Loucy (cell line): ENCODE results near the gene TRIM33.

Experiments used
- H2AFZ ChIP-seq: fragments of 200-600 bp; sonication (generic); 2 replicates; pipeline ENCODE4 v1.6.0; 2016; ENCODE audit warnings: antibody characterized with exemption, mild to moderate bottlenecking, low read length, moderate library complexity
- H3F3A ChIP-seq: fragments of 200-600 bp; 2 replicates; pipeline ENCODE4 v1.6.0; 2016; ENCODE audit warnings: antibody characterized with exemption, low read depth, mild to moderate bottlenecking
- H3K27me3 ChIP-seq: fragments of 200-600 bp; sonication (generic); 2 replicates; pipeline ENCODE4 v1.6.1; 2014; ENCODE audit warnings: low read length, mild to moderate bottlenecking; ENCODE audit not compliant: insufficient read depth, poor library complexity, severe bottlenecking
- H3K36me3 ChIP-seq: fragments of 200-600 bp; sonication (generic); 2 replicates; pipeline ENCODE4 v1.6.1; 2016; ENCODE audit warnings: low read length; ENCODE audit not compliant: insufficient read depth
- H3K4me1 ChIP-seq: fragments of 200-600 bp; sonication (generic); 2 replicates; pipeline ENCODE4 v1.5.1; 2014; ENCODE audit warnings: low read length, mild to moderate bottlenecking; ENCODE audit not compliant: insufficient read depth, poor library complexity, severe bottlenecking
- H3K4me2 ChIP-seq: fragments of 200-600 bp; sonication (generic); 2 replicates; pipeline ENCODE4 v1.6.0; 2014; ENCODE audit warnings: antibody characterized with exemption, low read length, low read depth, mild to moderate bottlenecking; ENCODE audit not compliant: poor library complexity, severe bottlenecking
- H3K4me3 ChIP-seq: fragments of 200-600 bp; sonication (generic); 2 replicates; pipeline ENCODE4 v1.5.1; 2014; ENCODE audit warnings: low read length, mild to moderate bottlenecking, mixed read lengths; ENCODE audit not compliant: poor library complexity, severe bottlenecking
- H3K79me2 ChIP-seq: fragments of 200-600 bp; sonication (generic); 2 replicates; pipeline ENCODE4 v1.6.1; 2014; ENCODE audit warnings: low read length; ENCODE audit not compliant: insufficient read depth
- H3K9ac ChIP-seq: fragments of 200-600 bp; sonication (generic); 2 replicates; pipeline ENCODE4 v1.6.0; 2014; ENCODE audit warnings: mild to moderate bottlenecking, low read depth, low read length, moderate library complexity; ENCODE audit not compliant: poor library complexity, severe bottlenecking
- H3K9me2 ChIP-seq: fragments of 200-600 bp; sonication (generic); replicated peaks from 2 replicates; pipeline ENCODE4 v1.6.1; 2016; ENCODE audit warnings: low read depth, low read length, mixed read lengths
- H3K9me3 ChIP-seq: fragments of 200-600 bp; sonication (generic); 2 replicates; pipeline ENCODE4 v1.6.1; 2014; ENCODE audit warnings: mild to moderate bottlenecking, antibody characterized with exemption, low read length, low read depth; ENCODE audit not compliant: insufficient read depth
- H4K20me1 ChIP-seq: fragments of 200-600 bp; sonication (generic); 2 replicates; pipeline ENCODE4 v1.6.0; 2014; ENCODE audit warnings: antibody characterized with exemption, low read length, mild to moderate bottlenecking; ENCODE audit not compliant: insufficient read depth, poor library complexity, severe bottlenecking
- CTCF ChIP-seq: fragments of 200-600 bp; sonication (generic); conservative IDR thresholded peaks from 2 replicates; pipeline ENCODE4 v1.5.1; 2014; ENCODE audit warnings: mild to moderate bottlenecking, antibody characterized with exemption, low read length
- EZH2phosphoT487 ChIP-seq: fragments of 200-600 bp; IDR thresholded peaks from 2 replicates; pipeline ENCODE4 v1.6.1; 2018; ENCODE audit warnings: antibody characterized with exemption, mild to moderate bottlenecking, moderate library complexity, borderline replicate concordance

The TRIM33 gene

GRCh38 chr1:114507513-114507912 is 3.5 kb downstream of the TRIM33 start:
- Histone ChIP-seq H3K27me3 (no peaks in the 10 kb centered on the region), H3K36me3 (no peaks in the 10 kb centered on the region), H3K4me2 (peak overlapping the region; percentile 95), H3K9ac (peak overlapping the region; percentile 79), H4K20me1 (peaks cover 74% of the 10 kb centered on the region), H3K9me2 (no peaks in the 10 kb centered on the region), H3F3A (no peaks in the 10 kb centered on the region; the same call in 1 of the 2 replicates), H3K9me3 (no peaks in the 10 kb centered on the region), H3K4me3 (peak overlapping the region; percentile 77), H2AFZ (no peak overlapping the region), H3K4me1 (peaks cover 54% of the 10 kb centered on the region), H3K79me2 (peaks cover 90% of the 10 kb centered on the region)
- no peak for TF ChIP-seq EZH2phosphoT487
- no peak for TF ChIP-seq CTCF

DNA sequence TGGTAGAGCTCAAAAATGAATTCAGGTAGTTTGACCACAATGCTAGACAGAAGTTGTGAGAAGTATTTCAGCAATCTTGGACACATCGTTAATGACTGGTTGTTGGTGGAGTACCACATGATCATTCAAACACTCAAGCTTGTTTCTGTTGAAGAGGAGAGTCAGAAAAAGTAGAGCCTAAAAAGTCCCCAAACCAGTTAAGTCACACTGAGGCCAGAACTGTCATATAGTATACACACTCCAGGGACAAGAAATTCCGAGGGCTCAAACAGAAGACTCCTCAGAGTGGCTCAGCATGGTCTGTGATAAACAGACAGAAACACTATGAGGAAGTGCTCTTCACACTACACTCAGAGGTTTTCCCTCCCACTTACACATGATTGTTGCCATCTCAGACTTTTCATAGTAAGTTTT is 5.8 kb downstream of the TRIM33 start:
- TF ChIP-seq EZH2phosphoT487 (no peak), CTCF (no peak)
- no peaks in the 10 kb centered on the region for H3K27me3 ChIP-seq
- peak overlapping the region; percentile 95 for H3K4me2 ChIP-seq
- no peaks in the 10 kb centered on the region for H3K9me2 ChIP-seq
- no peaks in the 10 kb centered on the region for H3K36me3 ChIP-seq
- H3K4me3 ChIP-seq: peak overlapping the region; percentile 60
- peak overlapping the region; percentile 6 for H3K9ac ChIP-seq
- H3K79me2 ChIP-seq: peaks cover 99% of the 10 kb centered on the region
- H3F3A ChIP-seq: no peaks in the 10 kb centered on the region
- peaks cover 61% of the 10 kb centered on the region for H3K4me1 ChIP-seq
- no peak overlapping the region for H2AFZ ChIP-seq
- no peaks in the 10 kb centered on the region for H3K9me3 ChIP-seq
- peaks cover 91% of the 10 kb centered on the region for H4K20me1 ChIP-seq

DNA sequence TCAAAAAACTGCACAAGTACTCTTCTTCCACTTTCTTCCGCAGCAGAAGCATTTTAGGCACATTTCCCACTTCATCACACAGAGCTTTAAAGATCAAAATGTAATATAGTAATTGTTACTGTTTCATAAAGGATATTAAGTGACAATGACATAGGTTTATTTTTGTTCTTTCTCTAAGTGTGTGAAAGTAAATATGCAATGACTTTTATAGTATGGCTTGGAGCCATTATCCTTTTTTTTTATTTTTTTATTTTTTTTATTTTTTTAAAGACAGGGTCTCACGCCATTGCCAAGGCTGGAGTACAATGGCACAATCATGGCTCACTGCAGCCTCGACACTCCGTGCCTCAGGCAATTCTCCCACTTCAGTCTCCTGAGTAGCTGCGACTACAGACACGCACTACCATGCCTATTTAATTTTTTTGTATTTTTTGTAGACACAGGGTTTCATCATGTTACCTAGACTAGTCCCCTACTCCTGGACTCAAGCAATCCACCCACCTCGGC is 7.0 kb downstream of the TRIM33 start:
- H3K27me3 ChIP-seq: no peaks in the 10 kb centered on the region
- no peaks in the 10 kb centered on the region for H3K36me3 ChIP-seq
- H3K9me2 ChIP-seq: no peaks in the 10 kb centered on the region
- H3K4me2 ChIP-seq: peak overlapping the region; percentile 95
- H3K9me3 ChIP-seq: no peaks in the 10 kb centered on the region
- H3K4me3 ChIP-seq: peak overlapping the region; percentile 60
- peaks cover 99% of the 10 kb centered on the region for H3K79me2 ChIP-seq
- H3K4me1 ChIP-seq: peaks cover 55% of the 10 kb centered on the region
- no peak overlapping the region for H3K9ac ChIP-seq
- H2AFZ ChIP-seq: no peak overlapping the region
- no peaks in the 10 kb centered on the region for H3F3A ChIP-seq
- TF ChIP-seq EZH2phosphoT487 (no peak), CTCF (no peak)
- H4K20me1 ChIP-seq: peaks cover 90% of the 10 kb centered on the region
